Measurements from ENCODE around the gene TMEM174. TPM values are rescaled to one million over a fixed set of nuclear protein-coding genes. Genes with fewer than 3 reads are reported as not detected.

The TMEM174 gene
- total and polyA plus RNA-seq, 4 donors, result not detected

DNA sequence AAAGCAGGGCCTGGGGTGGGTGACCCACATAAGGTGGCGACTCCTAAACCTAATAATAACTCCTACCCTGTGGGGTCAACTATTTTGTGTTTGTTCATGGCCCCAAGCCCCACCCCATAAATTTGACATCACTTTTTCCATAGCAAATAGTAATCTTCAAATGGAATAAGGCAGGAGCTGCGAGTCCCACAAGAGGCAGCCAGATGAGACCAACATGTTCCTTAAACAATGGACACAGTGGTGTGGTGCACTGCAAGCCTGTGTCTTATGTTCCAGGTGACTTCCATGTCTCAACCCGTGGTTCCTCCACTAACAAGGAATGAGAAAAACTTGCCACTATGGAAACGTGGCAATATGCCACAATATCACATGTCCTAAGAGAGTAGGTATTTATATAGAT lies 20.6 kb downstream of the TMEM174 start:
- WGBS, result 77% methylated on average over 4 of the region's 4 CpGs
- TF ChIP-seq GABPA (IDR thresholded peaks at IDR 0.05 in 1 of 2, conservative IDR thresholded peaks at IDR 0.05 in 1 of 2) (no peak), NR2F2 (IDR thresholded peaks at IDR 0.05) (no peak), RAD21 (IDR thresholded peaks at IDR 0.05) (no peak), RXRA (IDR thresholded peaks at IDR 0.05) (no peak), YY1 (IDR thresholded peaks at IDR 0.05) (no peak), TAF1 (conservative IDR thresholded peaks at IDR 0.05) (no peak), HNF4G (IDR thresholded peaks at IDR 0.05) (no peak), EGR1 (IDR thresholded peaks at IDR 0.05; ENCODE audit: low read depth in 2 of 2) (no peak), FOXA2 (IDR thresholded peaks at IDR 0.05) (no peak), SP1 (IDR thresholded peaks at IDR 0.05) (no peak), HNF4A (conservative IDR thresholded peaks at IDR 0.05) (no peak), FOXA1 (IDR thresholded peaks at IDR 0.05) (no peak), JUND (IDR thresholded peaks at IDR 0.05) (no peak)
- TF ChIP-seq, protein P1, sequence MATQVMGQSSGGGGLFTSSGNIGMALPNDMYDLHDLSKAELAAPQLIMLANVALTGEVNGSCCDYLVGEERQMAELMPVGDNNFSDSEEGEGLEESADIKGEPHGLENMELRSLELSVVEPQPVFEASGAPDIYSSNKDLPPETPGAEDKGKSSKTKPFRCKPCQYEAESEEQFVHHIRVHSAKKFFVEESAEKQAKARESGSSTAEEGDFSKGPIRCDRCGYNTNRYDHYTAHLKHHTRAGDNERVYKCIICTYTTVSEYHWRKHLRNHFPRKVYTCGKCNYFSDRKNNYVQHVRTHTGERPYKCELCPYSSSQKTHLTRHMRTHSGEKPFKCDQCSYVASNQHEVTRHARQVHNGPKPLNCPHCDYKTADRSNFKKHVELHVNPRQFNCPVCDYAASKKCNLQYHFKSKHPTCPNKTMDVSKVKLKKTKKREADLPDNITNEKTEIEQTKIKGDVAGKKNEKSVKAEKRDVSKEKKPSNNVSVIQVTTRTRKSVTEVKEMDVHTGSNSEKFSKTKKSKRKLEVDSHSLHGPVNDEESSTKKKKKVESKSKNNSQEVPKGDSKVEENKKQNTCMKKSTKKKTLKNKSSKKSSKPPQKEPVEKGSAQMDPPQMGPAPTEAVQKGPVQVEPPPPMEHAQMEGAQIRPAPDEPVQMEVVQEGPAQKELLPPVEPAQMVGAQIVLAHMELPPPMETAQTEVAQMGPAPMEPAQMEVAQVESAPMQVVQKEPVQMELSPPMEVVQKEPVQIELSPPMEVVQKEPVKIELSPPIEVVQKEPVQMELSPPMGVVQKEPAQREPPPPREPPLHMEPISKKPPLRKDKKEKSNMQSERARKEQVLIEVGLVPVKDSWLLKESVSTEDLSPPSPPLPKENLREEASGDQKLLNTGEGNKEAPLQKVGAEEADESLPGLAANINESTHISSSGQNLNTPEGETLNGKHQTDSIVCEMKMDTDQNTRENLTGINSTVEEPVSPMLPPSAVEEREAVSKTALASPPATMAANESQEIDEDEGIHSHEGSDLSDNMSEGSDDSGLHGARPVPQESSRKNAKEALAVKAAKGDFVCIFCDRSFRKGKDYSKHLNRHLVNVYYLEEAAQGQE (IDR thresholded peaks at IDR 0.05), result no peak
- TF ChIP-seq, protein P2, sequence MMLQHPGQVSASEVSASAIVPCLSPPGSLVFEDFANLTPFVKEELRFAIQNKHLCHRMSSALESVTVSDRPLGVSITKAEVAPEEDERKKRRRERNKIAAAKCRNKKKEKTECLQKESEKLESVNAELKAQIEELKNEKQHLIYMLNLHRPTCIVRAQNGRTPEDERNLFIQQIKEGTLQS (IDR thresholded peaks at IDR 0.05), result no peak
- TF ChIP-seq, protein P3, sequence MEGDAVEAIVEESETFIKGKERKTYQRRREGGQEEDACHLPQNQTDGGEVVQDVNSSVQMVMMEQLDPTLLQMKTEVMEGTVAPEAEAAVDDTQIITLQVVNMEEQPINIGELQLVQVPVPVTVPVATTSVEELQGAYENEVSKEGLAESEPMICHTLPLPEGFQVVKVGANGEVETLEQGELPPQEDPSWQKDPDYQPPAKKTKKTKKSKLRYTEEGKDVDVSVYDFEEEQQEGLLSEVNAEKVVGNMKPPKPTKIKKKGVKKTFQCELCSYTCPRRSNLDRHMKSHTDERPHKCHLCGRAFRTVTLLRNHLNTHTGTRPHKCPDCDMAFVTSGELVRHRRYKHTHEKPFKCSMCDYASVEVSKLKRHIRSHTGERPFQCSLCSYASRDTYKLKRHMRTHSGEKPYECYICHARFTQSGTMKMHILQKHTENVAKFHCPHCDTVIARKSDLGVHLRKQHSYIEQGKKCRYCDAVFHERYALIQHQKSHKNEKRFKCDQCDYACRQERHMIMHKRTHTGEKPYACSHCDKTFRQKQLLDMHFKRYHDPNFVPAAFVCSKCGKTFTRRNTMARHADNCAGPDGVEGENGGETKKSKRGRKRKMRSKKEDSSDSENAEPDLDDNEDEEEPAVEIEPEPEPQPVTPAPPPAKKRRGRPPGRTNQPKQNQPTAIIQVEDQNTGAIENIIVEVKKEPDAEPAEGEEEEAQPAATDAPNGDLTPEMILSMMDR (IDR thresholded peaks at IDR 0.05; ENCODE audit: low read depth, low read length, missing input control), result no peak
- TF ChIP-seq, protein P4, sequence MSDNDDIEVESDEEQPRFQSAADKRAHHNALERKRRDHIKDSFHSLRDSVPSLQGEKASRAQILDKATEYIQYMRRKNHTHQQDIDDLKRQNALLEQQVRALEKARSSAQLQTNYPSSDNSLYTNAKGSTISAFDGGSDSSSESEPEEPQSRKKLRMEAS (IDR thresholded peaks at IDR 0.05), result no peak
- TF ChIP-seq, protein P5, sequence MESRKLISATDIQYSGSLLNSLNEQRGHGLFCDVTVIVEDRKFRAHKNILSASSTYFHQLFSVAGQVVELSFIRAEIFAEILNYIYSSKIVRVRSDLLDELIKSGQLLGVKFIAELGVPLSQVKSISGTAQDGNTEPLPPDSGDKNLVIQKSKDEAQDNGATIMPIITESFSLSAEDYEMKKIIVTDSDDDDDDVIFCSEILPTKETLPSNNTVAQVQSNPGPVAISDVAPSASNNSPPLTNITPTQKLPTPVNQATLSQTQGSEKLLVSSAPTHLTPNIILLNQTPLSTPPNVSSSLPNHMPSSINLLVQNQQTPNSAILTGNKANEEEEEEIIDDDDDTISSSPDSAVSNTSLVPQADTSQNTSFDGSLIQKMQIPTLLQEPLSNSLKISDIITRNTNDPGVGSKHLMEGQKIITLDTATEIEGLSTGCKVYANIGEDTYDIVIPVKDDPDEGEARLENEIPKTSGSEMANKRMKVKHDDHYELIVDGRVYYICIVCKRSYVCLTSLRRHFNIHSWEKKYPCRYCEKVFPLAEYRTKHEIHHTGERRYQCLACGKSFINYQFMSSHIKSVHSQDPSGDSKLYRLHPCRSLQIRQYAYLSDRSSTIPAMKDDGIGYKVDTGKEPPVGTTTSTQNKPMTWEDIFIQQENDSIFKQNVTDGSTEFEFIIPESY (IDR thresholded peaks at IDR 0.05), result no peak

More for the DNA sequence above, 20.6 kb downstream of the TMEM174 start:
- no peak for DNase-seq (ENCODE audit: low spot score)
- H3K9ac ChIP-seq (ENCODE audit: low read depth in 1 of 2, low read length in 2 of 2), result no peak overlapping the region
- H3K9me3 ChIP-seq (ENCODE audit: control insufficient read depth in 4 of 4, low read length in 3 of 4), result no peaks in the 10 kb centered on the region
- no peaks in the 10 kb centered on the region for H3K36me3 ChIP-seq (ENCODE audit: control insufficient read depth in 4 of 4, insufficient read depth in 3 of 4, low read depth in 1 of 4, low read length in 3 of 4)
- no peaks in the 10 kb centered on the region for H3K4me1 ChIP-seq (ENCODE audit: control insufficient read depth in 4 of 4, insufficient read depth in 4 of 4, low read length in 3 of 4)
- no peak overlapping the region for H3K27ac ChIP-seq (ENCODE audit: low read depth in 1 of 2, low read length in 2 of 2)
- no peak overlapping the region for H3K4me3 ChIP-seq (ENCODE audit: low read depth in 1 of 3, low read length in 3 of 3)
- H3K27me3 ChIP-seq (ENCODE audit: control insufficient read depth in 4 of 4, insufficient read depth in 4 of 4, low read length in 3 of 4), result no peaks in the 10 kb centered on the region
